ENCODE data around the gene ENAH.
A peak's percentile ranks its signal among the peaks of the same experiment; 100 is the strongest.

DNA sequence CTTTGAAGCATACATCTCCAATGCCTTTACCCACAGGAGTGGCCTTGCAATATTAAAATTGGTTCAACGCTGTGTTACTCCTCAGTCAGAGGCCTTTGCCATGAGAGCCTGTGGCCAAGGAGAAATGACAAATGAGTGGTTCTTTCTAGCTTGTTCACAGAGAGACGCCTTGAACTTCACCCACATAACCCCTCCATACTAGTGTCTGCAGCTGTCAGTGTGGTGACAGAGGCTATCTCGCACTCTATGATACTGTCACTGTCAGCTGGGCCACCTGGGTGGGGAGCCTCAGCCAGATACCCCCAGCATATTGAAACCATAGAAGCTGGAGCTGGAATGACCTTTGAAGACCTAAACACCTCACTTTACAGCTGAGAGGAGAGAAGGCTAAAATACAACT is 167.7 kb downstream of the ENAH start:
- TF ChIP-seq NANOG (IDR thresholded peaks at IDR 0.05; ENCODE audit: borderline replicate concordance): no peak
- TF ChIP-seq POLR2AphosphoS5 (IDR thresholded peaks at IDR 0.05; ENCODE audit: low read depth): 0 out of 2 replicates have a peak, but pooled peaks have one; percentile 10
- TF ChIP-seq, protein P1, sequence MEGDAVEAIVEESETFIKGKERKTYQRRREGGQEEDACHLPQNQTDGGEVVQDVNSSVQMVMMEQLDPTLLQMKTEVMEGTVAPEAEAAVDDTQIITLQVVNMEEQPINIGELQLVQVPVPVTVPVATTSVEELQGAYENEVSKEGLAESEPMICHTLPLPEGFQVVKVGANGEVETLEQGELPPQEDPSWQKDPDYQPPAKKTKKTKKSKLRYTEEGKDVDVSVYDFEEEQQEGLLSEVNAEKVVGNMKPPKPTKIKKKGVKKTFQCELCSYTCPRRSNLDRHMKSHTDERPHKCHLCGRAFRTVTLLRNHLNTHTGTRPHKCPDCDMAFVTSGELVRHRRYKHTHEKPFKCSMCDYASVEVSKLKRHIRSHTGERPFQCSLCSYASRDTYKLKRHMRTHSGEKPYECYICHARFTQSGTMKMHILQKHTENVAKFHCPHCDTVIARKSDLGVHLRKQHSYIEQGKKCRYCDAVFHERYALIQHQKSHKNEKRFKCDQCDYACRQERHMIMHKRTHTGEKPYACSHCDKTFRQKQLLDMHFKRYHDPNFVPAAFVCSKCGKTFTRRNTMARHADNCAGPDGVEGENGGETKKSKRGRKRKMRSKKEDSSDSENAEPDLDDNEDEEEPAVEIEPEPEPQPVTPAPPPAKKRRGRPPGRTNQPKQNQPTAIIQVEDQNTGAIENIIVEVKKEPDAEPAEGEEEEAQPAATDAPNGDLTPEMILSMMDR (conservative IDR thresholded peaks at IDR 0.05; ENCODE audit: low read depth in 2 of 2): no peak
- TF ChIP-seq EZH2 (IDR thresholded peaks at IDR 0.05; ENCODE audit: low read depth, unreplicated experiment): no peak
- no peak for TF ChIP-seq JUNB (IDR thresholded peaks at IDR 0.05; ENCODE audit: unreplicated experiment)
- TF ChIP-seq EZH2phosphoT487 (IDR thresholded peaks at IDR 0.05; ENCODE audit: unreplicated experiment): no peak
